HCT116 (cell line): ENCODE data around the gene GPN2. TPM values are rescaled to one million over a fixed set of nuclear protein-coding genes. Genes with fewer than 3 reads are reported as not detected.
A peak's percentile ranks its signal among the peaks of the same experiment; 100 is the strongest.

Experiments used
- ATAC-seq: fragments of 200-7000 bp; cut with Tn5 transposase; 2 replicates; pipeline ENCODE4 v1.9.1; 2020; ENCODE audit warnings: mild to moderate bottlenecking, moderate library complexity
- BruUV-seq: library from RNA; stranded (reverse); fragments of 400-500 nt; replicated peaks from 2 replicates; lab custom pipeline; 2021; lab: Mats Ljungman, UMichigan
- CTCF ChIA-PET: fragments of 300-600 bp; sonication (Branson Sonifier 250); formaldehyde crosslinking; loops from one replicate; lab custom pipeline; 2021; ENCODE audit warnings: antibody characterized with exemption; lab: Charles Lee
- POLR2A ChIA-PET: fragments of 300-600, 350-600 bp; sonication (Branson Sonifier 250); formaldehyde crosslinking; loops from one replicate; lab custom pipeline; 2021; ENCODE audit warnings: antibody characterized with exemption; lab: Charles Lee
- RAD21 ChIA-PET, 2 experiments: fragments of 300-600 bp; sonication (Branson Sonifier 250); formaldehyde crosslinking; loops; one replicate each; lab custom pipeline; 2023; ENCODE audit warnings: low total read pairs in 2 of 2; ENCODE audit not compliant: uncharacterized antibody in 2 of 2, unreplicated experiment in 2 of 2, low non-redundant PET in 1 of 2; lab: Charles Lee
- DNase-seq: peaks from one replicate; pipeline ENCODE4 v3.0.0-alpha.2; 2010; ENCODE audit warnings: low read depth, low spot score
- H2AFZ ChIP-seq: fragments of 200-600 bp; shearing (Covaris generic), sonication (generic); 2 replicates; pipeline ENCODE4 v1.6.1; 2017; ENCODE audit warnings: low read depth, mixed run types, mixed read lengths, antibody characterized with exemption, low read length; ENCODE audit not compliant: poor library complexity, severe bottlenecking
- H3K27ac ChIP-seq: 2 replicates; pipeline ENCODE4 v1.5.1; 2012; ENCODE audit warnings: low read depth, low read length
- H3K27me3 ChIP-seq: fragments of 200-600 bp; sonication (generic); 2 replicates; pipeline ENCODE4 v1.6.1; 2016; ENCODE audit warnings: mixed run types, low read length, mixed read lengths; ENCODE audit not compliant: insufficient read depth
- H3K36me3 ChIP-seq, 2 experiments: fragments of 200-500 bp in 1 of 2; fragments of 200-600 bp in 1 of 2; sonication (Bioruptor generic) in 1 of 2; sonication (generic) in 1 of 2; 2 replicates each; pipeline versions ENCODE4 v1.5.1 to v1.6.1; 2014 to 2016; ENCODE audit warnings: low read length in 2 of 2, inconsistent platforms in 1 of 2, mixed read lengths in 1 of 2, mixed run types in 1 of 2; ENCODE audit not compliant: insufficient read depth in 2 of 2, control insufficient read depth in 1 of 2
- H3K4me1 ChIP-seq, 2 experiments: fragments of 200-600 bp in 1 of 2; sonication (generic) in 1 of 2; 2 replicates each; pipeline versions ENCODE4 v1.5.1 to v1.6.1; 2012 to 2017; ENCODE audit warnings: low read length in 2 of 2, inconsistent platforms in 1 of 2, mild to moderate bottlenecking in 1 of 2, mixed read lengths in 1 of 2, mixed run types in 1 of 2, moderate library complexity in 1 of 2; ENCODE audit not compliant: insufficient read depth in 2 of 2, control insufficient read depth in 1 of 2
- H3K4me2 ChIP-seq: fragments of 200-600 bp; sonication (generic); 2 replicates; pipeline ENCODE4 v1.6.1; 2017; ENCODE audit warnings: mixed run types, low read length, mixed read lengths
- H3K4me3 ChIP-seq, 2 experiments: fragments of 200-600 bp in 1 of 2; sonication (generic) in 1 of 2; replicated peaks in 1 of 2; 2 replicates each; pipeline ENCODE4 v1.5.1; 2011 to 2016; ENCODE audit warnings: low read length in 2 of 2, control low read depth in 1 of 2, low read depth in 1 of 2, mild to moderate bottlenecking in 1 of 2, mixed read lengths in 1 of 2, mixed run types in 1 of 2
- H3K79me2 ChIP-seq: fragments of 200-600 bp; sonication (generic); 2 replicates; pipeline ENCODE4 v1.6.1; 2017; ENCODE audit warnings: mild to moderate bottlenecking, mixed run types, low read length, moderate library complexity, mixed read lengths; ENCODE audit not compliant: insufficient read depth
- H3K9ac ChIP-seq: fragments of 200-600 bp; sonication (generic); 2 replicates; pipeline ENCODE4 v1.6.1; 2016; ENCODE audit warnings: low read length, mixed read lengths
- H3K9me2 ChIP-seq: fragments of 200-600 bp; sonication (generic), shearing (Covaris generic); 2 replicates; pipeline ENCODE4 v1.6.1; 2017; ENCODE audit warnings: mixed run types, mild to moderate bottlenecking, moderate library complexity; ENCODE audit not compliant: insufficient read depth
- H3K9me3 ChIP-seq, 2 experiments: fragments of 200-500 bp in 1 of 2; fragments of 200-600 bp in 1 of 2; sonication (Bioruptor generic) in 1 of 2; sonication (generic) in 1 of 2; 2 replicates each; pipeline ENCODE4 v1.6.1; 2014 to 2017; ENCODE audit warnings: low read length in 2 of 2, mixed read lengths in 2 of 2, inconsistent platforms in 1 of 2, low read depth in 1 of 2, mild to moderate bottlenecking in 1 of 2, mixed run types in 1 of 2, moderate library complexity in 1 of 2; ENCODE audit not compliant: control insufficient read depth in 1 of 2, insufficient read depth in 1 of 2
- H4K20me1 ChIP-seq: fragments of 200-600 bp; sonication (generic), shearing (Covaris generic); 2 replicates; pipeline ENCODE4 v1.6.1; 2017; ENCODE audit warnings: mixed run types, mild to moderate bottlenecking, moderate library complexity; ENCODE audit not compliant: insufficient read depth
- POLR2AphosphoS5 ChIP-seq: IDR thresholded peaks from 2 replicates; pipeline ENCODE4 v1.6.1; 2011; ENCODE audit warnings: mild to moderate bottlenecking, low read depth, low read length, moderate library complexity
- RAD21 ChIP-seq: IDR thresholded peaks from 2 replicates; pipeline ENCODE4 v1.6.1; 2012; ENCODE audit warnings: low read depth, mild to moderate bottlenecking
- SP1 ChIP-seq: IDR thresholded peaks from 2 replicates; pipeline ENCODE4 v1.6.1; 2012; ENCODE audit warnings: low read depth
- SRF ChIP-seq: IDR thresholded peaks from 2 replicates; pipeline ENCODE4 v1.6.1; 2012; ENCODE audit warnings: low read depth
- ZFX ChIP-seq: fragments of 450-650 bp; IDR thresholded peaks from 2 replicates; pipeline ENCODE4 v1.6.1; 2017
- ZNF274 ChIP-seq: fragments of 200-500 bp; sonication (Bioruptor generic); IDR thresholded peaks from 2 replicates; pipeline ENCODE4 v1.6.1; 2014; ENCODE audit warnings: mild to moderate bottlenecking, low read depth, low read length, inconsistent platforms
- intact Hi-C: fragments of 100-400 bp; cut with micrococcal nuclease; formaldehyde crosslinking; loops from 2 replicates; pipeline ENCODE4 v1.10.0; 2022
- total RNA-seq: library from RNA; stranded (reverse); gene quantifications from one replicate; pipeline ENCODE4 v1.2.1, GENCODE V29; 2021; ENCODE audit not compliant: unreplicated experiment
- TF ChIP-seq, protein P1 (sequence below), 3 experiments: fragments of 200-600 bp in 1 of 3; sonication (generic) in 1 of 3; IDR thresholded peaks in 2 of 3; conservative IDR thresholded peaks in 1 of 3; 2 replicates each; pipeline ENCODE4 v1.5.1; 2012 to 2017; ENCODE audit warnings: low read depth in 2 of 3, low read length in 2 of 3, antibody characterized with exemption in 1 of 3, borderline replicate concordance in 1 of 3, control low read depth in 1 of 3, mild to moderate bottlenecking in 1 of 3, mixed read lengths in 1 of 3, mixed run types in 1 of 3, moderate library complexity in 1 of 3; ENCODE audit not compliant: insufficient read depth in 1 of 3
- TF ChIP-seq, protein P2 (sequence below): IDR thresholded peaks from 2 replicates; pipeline ENCODE4 v1.6.1; 2011; ENCODE audit warnings: mild to moderate bottlenecking, low read length, moderate library complexity; ENCODE audit not compliant: insufficient replicate concordance; ENCODE audit errors: extremely low read depth

GPN2 gene
- total RNA-seq, 1 experiment from 2014 or later, result 37.2 TPM

DNA sequence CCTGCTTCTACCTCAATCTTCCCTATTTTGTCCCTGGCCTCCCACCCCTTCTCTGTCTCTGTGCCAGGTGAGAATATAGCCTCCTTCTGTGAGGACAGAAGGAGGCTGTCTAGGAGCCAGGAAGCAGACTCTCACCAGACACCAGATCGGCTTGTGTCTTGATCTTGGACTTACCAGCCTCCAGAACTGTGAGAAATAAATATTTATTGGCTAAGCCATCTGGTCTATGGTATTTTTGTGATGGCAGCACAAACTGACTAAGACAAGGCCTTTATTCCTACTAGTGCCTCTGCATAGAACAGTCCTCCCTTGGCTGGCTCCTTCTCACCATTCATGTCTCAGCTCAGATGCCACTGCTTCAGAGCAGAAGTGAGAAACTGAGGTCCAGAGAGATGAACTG is 1.9 kb downstream of the GPN2 start (continued):
- TF ChIP-seq, protein P1, sequence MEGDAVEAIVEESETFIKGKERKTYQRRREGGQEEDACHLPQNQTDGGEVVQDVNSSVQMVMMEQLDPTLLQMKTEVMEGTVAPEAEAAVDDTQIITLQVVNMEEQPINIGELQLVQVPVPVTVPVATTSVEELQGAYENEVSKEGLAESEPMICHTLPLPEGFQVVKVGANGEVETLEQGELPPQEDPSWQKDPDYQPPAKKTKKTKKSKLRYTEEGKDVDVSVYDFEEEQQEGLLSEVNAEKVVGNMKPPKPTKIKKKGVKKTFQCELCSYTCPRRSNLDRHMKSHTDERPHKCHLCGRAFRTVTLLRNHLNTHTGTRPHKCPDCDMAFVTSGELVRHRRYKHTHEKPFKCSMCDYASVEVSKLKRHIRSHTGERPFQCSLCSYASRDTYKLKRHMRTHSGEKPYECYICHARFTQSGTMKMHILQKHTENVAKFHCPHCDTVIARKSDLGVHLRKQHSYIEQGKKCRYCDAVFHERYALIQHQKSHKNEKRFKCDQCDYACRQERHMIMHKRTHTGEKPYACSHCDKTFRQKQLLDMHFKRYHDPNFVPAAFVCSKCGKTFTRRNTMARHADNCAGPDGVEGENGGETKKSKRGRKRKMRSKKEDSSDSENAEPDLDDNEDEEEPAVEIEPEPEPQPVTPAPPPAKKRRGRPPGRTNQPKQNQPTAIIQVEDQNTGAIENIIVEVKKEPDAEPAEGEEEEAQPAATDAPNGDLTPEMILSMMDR (IDR thresholded peaks at IDR 0.05 in 2 of 3, conservative IDR thresholded peaks at IDR 0.05 in 1 of 3; ENCODE audit: borderline replicate concordance in 1 of 3, insufficient read depth in 1 of 3, low read depth in 2 of 3, low read length in 2 of 3), result no peak

DNA sequence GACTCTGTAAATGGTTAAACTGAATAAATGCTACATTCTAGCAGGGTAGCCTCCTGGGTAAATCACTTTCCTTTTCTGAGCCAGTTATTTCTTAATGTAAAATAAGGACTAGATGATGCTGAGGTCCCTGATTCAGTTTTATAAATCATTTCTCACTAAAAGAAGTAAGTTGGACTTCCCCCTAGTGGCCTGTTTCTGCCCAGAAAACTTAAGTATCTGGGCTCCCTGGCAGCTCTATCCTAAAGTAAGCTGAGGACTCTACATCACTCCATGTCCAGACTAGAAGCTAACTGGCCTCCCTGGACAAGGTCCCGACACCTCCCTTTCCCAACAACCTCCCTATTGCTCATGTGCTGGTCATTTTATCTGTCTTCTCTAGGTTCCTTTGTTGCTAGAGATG is 3.0 kb downstream of the GPN2 start:
- no peak for DNase-seq
- Histone ChIP-seq H3K9ac (no peak overlapping the region), H2AFZ (no peak overlapping the region), H3K36me3 (peaks cover 38 to 48% of the 10 kb centered on the region in 2 experiments), H3K79me2 (peaks cover 43% of the 10 kb centered on the region), H3K4me2 (no peak overlapping the region), H3K27ac (no peak overlapping the region), H3K4me3 (no peak overlapping the region), H3K27me3 (no peaks in the 10 kb centered on the region), H3K9me2 (no peaks in the 10 kb centered on the region), H4K20me1 (peaks cover 2% of the 10 kb centered on the region; the same call in 1 of the 2 replicates), H3K9me3 (no peaks in the 10 kb centered on the region), H3K4me1 (peaks cover 4 to 19% of the 10 kb centered on the region in 2 experiments; a peak in 3 of 4 replicates)
- ChIA-PET POLR2A (interaction anchor here (1.0 to 1.5 kb wide), 3 partner anchors 9 to 22 kb away, joined by 3 to 6 read pairs (median 6); partner anchors contain the start of gene GPATCH3), RAD21 (no interaction called here), CTCF (interaction anchor here (0.7 to 1.4 kb wide), 4 partner anchors 11 to 38 kb away, joined by 3 to 5 read pairs (median 3); no protein-coding TSS in a partner anchor)
- TF ChIP-seq ZNF274 (no peak), RAD21 (peak; percentile 50), SP1 (no peak), SRF (no peak), ZFX (no peak), POLR2AphosphoS5 (no peak)
- TF ChIP-seq, protein P1 (IDR thresholded peaks at IDR 0.05 in 2 of 3, conservative IDR thresholded peaks at IDR 0.05 in 1 of 3; ENCODE audit: borderline replicate concordance in 1 of 3, insufficient read depth in 1 of 3, low read depth in 2 of 3, low read length in 2 of 3), result peak; percentile 19 to 61 (median 54); a peak in 5 of 6 replicates
- TF ChIP-seq, protein P2, sequence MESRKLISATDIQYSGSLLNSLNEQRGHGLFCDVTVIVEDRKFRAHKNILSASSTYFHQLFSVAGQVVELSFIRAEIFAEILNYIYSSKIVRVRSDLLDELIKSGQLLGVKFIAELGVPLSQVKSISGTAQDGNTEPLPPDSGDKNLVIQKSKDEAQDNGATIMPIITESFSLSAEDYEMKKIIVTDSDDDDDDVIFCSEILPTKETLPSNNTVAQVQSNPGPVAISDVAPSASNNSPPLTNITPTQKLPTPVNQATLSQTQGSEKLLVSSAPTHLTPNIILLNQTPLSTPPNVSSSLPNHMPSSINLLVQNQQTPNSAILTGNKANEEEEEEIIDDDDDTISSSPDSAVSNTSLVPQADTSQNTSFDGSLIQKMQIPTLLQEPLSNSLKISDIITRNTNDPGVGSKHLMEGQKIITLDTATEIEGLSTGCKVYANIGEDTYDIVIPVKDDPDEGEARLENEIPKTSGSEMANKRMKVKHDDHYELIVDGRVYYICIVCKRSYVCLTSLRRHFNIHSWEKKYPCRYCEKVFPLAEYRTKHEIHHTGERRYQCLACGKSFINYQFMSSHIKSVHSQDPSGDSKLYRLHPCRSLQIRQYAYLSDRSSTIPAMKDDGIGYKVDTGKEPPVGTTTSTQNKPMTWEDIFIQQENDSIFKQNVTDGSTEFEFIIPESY, result no peak
- intact Hi-C loops, result no loop called here
- BruUV-seq, result no TSS peak
- no peak for ATAC-seq
